ENCODE data around the gene MTERF2.

GRCh38 chr12:106987846-106988245 lies 900 bp upstream of the MTERF2 start:
- TF ChIP-seq CTCF (IDR thresholded peaks at IDR 0.05) (no peak), EZH2 (IDR thresholded peaks at IDR 0.05) (no peak)

Data from neural progenitor cell (in vitro differentiated cells).